Measurements from ENCODE around the gene DNAI1.

Gene DNAI1

DNA sequence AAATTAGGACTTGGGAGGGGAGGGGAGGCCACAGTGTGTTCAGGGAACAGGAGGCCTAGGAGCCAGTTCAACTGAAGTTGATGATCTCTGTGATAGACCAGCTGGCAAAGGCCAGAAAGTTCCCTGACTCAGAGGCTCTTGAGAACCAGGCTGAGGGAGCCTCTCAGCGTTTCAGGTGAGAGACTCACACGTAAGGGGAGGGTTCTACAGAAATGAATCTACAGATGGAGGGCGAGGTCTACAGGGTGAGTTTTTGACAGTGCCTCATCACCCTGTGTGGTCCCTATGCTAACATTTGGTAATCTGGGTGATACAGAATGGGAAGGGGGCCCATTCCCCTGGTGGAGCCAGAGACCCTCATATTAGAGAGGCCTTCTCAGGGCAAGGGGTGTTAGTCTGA, 32.2 kb downstream of the DNAI1 start:
- DNase-seq (ENCODE audit: low spot score): no peak

DNA sequence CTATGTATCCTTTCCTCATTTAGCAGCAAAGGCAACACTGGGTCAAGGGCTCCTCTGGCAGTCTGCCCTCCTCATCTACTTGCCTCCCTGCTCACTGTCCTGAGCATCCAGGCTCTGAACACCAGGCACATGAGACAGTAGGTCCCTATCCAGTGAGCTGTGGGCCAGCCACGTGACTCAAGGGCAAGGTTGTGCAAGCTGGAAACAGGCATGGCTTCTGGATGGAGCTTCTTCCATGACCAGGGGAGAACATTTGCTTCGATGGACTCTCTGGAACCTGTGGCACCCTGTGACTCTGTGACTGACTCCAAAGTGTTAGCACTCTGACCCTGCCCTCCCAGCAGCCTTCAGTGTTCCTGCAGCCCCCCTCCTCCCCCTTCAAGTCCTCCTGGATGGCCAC, 33.0 kb downstream of the DNAI1 start:
- DNase-seq (ENCODE audit: low spot score): no peak

DNA sequence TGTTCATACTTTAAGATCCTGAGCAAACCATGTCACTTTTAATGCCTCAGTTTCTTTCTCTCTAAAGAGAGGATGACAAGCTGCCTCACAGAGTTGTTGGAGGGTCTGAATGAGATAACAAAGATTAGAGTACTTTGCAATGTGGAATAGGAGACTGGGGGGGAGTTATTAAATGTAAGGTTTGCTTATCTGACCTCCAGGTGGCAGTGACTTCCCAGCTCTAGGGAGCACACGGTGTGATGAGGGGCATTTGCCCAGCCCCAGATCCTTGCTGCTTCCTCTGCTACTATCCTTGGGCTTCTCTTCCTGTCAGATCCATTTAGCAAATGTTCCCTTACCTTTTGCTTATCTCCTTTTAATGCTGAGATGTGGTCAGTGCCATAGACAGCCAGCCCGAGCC, 33.4 kb downstream of the DNAI1 start:
- DNase-seq (ENCODE audit: low spot score): no peak

DNA sequence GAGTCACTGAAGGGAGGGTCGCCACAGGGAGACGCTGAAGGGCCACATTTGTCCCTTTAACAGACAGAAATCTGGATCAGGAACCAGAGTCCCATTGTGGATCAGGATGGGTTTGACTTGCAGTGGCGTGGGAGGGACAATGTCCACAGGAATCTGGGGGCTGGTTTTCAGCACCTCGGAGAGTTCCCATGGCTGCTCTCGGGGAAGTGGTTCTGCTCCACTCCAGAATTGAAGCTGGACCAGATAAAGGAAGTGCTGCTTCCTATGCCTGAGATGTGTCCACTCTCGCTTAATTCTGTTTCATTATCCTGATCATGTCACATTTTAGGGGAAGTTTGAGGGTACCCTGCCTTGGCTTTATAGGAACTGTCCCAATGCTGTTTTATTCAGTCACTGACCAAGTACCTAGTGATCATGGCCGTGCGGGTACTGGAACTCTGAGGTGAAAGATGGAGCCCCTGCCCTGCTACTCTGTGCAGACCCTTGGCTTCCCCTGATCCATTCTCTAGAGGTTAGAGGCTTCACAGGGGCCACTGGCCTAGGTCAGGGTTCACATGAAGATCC, 35.4 kb downstream of the DNAI1 start:
- DNase-seq (ENCODE audit: low spot score): peak; percentile 31

DNA sequence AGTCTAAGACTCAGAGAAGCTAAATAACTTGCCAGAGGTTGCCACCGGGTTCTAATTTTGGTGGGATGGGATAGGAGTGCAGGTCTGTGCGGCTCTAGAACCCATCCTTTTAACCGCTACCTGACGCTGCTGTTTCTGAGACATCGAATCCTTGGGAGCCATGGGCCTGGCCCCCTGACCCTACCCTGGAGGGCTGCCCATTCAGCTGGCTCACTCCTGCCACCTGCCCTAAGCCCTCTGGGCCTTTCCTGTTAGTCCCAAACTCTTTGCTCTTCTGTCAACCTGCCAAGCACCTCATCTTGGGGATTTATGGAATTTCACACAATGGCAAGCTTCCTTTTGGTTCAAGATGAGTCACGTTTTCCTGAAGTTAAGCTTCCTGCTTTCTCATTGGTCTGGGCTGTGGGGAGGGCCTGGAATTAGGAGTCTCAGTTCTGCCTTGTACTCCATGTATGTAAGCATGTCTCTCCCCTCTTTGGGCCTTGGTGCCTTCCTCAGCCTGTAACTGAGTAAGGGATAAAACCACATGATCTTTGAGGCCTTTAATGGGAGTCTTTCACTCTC, 37.6 kb downstream of the DNAI1 start:
- no peak for DNase-seq (ENCODE audit: low spot score)

DNA sequence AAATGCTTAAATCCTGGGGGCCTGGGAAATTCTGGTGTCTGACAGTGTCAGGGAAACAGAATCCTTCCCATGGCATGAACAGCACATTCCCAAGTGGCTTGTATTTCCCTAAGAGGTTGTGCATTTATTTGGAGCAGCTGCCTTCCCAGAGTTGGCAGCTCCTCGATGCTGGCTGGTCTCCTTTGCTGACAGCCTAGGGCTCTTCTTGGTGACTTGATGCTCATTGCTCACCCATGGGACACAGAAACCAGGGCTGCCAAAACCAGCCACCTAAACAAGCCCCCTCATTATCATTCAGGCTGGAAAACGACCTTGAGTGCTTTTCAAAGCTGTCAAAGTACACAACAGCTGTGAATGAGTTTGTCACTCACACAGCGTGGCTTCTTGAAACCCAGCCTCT, 39.9 kb downstream of the DNAI1 start:
- no peak for DNase-seq (ENCODE audit: low spot score)

DNA sequence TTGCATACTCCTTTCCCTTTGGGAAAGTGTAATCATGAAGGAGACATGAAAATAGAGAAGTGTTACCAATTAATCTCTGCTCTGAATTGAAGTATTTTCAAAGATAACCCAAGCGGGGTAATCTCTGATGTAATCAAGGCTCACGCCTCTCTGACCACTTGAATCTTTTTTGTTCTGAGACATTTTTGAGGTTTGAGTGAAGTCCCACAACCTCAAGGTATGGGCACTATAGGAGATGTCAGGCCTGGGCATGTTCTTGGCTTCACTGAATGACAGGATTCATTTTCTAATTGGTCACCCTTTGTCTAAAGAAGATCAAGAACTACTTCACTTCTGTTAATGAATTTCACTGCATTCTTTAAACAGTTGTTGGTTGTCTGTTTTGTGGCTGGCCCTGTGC, 40.5 kb downstream of the DNAI1 start:
- no peak for DNase-seq (ENCODE audit: low spot score)

DNA sequence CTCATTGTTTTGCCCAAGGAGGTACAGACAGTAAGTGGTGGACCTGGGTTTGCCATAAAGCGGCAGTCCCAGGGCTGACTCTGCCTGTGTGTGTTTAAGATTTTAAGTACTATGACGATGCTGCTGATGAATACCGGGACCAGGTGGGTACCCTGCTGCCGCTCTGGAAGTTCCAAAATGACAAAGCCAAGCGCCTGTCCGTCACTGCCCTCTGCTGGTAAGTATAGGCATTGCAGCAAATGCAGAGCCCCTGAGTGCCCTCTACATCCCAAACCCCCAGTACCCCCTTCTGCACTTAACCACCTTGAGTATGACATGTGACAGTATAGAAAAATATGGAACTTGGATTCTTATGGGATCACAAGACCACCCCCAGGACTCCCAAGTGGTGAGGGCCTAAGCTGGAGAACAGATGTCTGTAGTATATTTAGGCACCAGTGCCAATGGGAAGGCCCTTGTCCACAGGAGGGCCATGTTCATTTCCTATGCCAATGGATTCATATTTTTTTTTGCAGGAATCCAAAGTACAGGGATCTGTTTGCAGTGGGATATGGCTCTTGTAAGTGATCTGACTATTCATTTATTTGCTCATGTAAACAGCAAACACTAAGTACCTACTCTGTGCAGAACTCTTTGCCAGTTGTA, 42.1 kb downstream of the DNAI1 start:
- DNase-seq (ENCODE audit: low spot score): peak; percentile 47

DNA sequence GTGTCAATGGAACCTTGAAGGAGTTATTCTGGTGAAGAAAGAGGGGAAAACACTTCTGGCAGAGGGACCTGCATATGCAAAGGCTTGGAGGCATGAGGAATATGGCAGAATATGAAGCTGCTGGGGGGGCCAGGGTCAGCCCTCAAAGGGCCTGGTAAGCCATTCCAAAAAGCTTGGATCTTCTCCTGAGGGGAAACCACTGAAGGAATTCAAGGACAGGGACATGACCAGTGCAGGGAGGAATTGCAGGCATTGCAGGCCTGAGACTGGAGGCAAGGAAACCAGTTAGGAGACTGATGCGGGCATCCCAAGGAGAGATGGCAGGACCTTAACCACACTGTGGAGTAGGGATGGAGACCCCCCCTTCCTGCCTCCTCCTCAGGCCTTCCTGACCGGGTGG, 42.8 kb downstream of the DNAI1 start:
- DNase-seq (ENCODE audit: low spot score): no peak

DNA sequence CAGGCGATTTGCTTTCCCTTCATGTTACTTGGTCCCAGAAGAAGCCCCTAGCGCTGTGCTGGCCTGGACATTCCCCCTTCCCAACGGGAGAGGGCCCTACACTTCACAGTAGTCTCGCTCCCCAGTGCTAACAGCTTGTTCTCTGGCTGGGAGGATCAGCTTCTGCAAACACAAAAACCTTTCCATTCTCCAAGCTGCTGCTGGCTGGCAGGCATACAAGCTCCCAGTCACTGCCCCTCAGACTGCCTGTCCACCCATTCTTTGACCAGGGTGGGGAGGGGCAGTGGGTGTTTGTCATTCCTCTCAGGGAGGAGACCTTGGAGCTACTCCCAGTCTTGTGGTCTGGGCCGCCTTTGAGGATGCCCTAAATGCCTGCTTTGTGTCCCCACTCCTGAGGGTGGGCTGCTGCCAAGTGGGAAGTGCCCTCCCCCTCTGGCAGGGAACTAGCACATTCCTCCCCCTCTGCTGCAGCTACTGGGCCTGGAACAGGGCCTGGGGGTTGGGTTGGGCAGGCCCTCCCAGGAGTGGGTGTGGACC, 43.4 kb downstream of the DNAI1 start:
- peak; percentile 58 for DNase-seq (ENCODE audit: low spot score)

DNA sequence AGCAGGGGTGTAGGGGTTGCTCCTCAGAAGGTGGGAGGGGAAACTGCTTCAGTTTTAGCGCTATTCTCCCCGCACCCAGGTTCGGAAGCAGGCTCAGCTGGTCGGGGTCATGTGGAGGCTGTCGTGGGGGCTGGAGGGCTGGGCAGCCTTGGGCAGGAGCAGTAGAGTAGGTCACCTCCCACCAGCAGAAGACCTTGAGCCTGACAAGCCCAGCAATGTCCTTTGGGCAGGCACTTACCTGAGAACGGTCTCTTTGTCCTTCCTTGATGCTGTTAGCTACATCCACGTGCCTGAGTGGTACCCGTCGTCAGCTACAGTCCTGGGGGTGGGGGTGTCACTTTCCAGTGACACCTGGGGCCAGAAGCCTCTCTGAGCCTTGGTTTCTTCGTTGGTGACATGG, 43.9 kb downstream of the DNAI1 start:
- no peak for DNase-seq (ENCODE audit: low spot score)

DNA sequence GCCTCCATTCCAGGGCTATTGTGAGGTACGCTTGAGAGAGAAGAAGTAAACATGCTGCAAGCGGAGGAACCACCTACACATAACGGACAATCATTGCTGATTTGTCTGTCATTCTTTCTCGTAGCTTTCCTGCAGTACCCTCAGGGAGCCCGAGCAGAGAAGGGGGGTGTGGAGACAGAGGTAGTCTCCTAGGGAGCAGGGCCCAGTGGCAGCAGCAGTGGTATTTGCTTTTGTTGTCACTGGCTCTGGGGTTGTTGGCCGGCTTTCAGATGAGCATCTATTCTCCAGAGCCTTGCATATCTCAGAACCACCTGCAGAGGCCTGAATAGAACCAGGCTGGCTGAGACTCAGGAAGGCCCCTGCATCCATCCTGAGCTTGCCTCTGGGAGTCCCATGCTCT, 44.3 kb downstream of the DNAI1 start:
- DNase-seq (ENCODE audit: low spot score): no peak

DNA sequence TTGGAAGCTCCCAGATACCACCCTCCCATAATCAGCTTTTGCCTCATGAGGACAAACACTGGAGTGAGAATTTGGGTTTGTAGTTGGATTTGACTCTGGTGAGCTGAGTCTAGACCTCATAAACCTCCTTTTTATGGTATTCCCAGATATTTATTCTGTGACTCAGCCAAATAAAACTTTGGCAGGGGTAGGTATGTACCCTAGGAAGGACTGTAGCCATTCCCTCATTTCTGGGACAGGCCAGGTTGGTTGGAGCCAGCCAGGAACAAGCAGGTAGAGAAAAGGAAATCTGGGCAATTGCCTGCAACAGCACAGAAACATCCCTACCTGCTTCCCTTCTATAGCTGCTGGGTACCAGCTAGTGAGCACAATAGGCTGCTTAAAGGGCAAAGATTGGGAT, 44.8 kb downstream of the DNAI1 start:
- peak; percentile 42 for DNase-seq (ENCODE audit: low spot score)

DNA sequence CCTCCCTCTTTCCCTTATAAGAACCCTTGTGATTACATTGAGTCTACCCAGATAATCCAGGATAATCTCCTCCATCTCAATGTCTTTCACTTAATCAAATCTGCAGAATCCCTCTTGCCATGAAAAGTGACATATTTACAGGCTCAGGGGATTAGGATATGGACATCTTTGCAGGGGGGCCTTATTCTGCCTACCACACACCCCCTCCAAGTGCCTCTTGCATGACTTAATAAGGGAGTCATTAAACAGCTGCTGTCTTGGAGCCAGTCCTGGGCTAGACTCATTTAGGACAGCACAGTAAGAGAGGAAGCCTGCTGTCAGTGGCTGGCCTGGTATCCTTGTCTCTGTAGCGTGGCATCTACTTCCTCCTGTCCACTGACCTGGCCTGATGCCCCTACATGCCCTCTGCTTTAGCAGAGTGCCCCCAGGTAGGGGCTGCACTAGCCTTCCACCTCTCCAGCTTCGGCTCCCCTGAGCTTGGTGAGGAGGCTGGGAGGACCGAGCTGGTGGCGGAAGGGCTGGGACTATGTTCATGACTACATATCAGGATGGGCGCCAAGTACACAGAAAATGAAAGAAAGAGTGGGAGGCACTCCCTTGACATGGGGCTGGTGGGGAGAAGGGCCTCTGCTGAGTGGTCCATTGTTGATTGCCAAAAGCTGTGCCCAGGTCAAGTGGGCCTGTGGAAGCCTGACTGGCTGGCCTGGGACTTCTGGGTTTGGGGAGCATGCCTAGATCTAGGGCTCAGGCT, 46.9 kb downstream of the DNAI1 start:
- DNase-seq (ENCODE audit: low spot score): no peak

DNA sequence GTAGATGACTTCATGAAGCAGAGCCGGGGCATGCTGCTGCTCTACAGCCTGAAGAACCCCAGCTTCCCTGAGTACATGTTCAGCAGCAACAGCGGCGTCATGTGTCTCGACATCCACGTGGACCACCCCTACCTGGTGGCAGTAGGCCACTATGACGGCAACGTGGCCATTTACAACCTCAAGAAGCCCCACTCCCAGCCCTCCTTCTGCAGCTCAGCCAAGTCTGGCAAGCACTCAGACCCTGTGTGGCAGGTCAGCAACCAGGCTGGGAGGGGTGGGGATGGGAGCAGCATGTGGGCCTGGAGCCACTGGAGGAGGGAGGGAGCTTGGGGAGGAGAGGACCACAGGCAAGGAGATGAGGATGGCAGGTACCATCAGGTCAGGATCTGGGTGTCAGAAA, 48.0 kb downstream of the DNAI1 start:
- no peak for DNase-seq (ENCODE audit: low spot score)

DNA sequence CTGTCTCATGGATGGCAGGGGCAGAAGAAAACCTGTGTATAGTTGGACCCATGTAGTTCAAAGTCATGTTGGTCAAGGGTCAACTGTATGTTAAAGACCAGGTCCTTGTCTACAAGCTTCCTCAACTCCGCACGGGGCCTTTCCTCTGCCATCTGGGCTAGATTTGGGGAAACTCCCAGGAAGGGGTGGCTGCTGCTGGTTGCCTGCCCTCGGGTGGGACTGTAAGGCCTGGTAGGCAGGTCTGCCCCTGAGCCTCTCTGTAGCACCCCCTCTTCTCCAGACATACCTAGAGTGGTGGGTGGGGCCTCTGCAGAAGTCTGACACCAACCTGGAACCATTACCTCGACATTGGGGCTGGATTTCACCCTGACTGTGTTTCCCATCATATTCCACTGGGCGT, 49.0 kb downstream of the DNAI1 start:
- no peak for DNase-seq (ENCODE audit: low spot score)

DNA sequence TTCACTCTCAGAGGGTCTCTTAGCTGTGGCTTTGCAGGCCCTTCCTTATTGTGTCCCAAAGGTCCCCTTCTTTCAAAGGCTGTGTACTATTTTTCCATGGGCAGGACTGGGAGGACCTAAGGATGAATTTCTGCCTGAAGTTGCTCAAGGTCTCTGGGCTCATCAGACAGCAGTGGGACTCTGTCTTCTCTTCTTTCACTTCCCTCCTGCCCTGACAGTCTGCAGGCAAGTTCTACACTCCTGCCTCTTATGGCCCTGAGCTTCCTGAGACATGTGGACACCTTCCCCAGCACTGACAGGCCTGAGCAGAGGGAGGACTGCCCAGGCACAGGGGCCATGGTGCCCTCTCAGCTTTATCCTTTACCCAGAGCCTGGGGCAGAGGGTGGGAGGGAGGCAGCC, 49.4 kb downstream of the DNAI1 start:
- DNase-seq (ENCODE audit: low spot score): no peak

DNA sequence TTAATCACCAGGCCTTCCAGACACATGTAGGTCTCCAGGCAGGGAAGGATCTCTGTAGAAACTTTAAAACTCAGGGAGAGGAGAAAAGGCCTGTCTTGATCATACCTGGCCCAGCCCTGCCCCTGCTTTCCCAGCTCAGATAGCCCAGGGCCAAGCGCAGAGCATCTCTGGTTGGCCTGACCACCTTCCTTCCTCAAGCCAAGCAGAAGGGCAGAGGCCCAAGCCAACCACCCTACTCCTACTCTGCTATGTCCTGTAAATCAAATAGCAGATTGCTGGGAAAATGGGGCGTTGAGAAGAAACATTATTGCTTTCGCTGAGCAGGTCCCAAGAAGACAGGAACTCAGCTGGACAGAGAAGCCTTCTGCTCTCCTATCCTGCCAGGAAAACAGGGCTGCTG, 49.9 kb downstream of the DNAI1 start:
- DNase-seq (ENCODE audit: low spot score): no peak

DNA sequence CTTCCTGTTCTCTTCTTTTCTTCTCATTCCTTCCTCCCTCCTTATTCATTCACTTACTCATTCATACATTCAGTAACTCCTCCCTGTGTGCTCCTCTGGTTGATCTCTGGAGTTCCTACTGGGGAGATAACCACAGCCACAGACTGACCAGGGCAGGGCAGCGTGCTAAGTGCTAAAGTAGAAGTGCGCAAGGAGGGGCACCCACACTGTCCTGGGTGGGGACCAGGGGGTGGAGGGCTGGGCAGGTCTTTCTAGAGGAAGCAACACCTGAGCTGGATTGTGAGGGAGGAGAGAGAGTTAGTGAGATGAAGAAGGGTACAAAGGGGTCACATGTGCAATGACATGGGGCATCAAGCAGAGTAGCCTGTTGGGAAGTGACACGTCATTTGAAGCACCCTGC, 50.3 kb downstream of the DNAI1 start:
- no peak for DNase-seq (ENCODE audit: low spot score)

DNA sequence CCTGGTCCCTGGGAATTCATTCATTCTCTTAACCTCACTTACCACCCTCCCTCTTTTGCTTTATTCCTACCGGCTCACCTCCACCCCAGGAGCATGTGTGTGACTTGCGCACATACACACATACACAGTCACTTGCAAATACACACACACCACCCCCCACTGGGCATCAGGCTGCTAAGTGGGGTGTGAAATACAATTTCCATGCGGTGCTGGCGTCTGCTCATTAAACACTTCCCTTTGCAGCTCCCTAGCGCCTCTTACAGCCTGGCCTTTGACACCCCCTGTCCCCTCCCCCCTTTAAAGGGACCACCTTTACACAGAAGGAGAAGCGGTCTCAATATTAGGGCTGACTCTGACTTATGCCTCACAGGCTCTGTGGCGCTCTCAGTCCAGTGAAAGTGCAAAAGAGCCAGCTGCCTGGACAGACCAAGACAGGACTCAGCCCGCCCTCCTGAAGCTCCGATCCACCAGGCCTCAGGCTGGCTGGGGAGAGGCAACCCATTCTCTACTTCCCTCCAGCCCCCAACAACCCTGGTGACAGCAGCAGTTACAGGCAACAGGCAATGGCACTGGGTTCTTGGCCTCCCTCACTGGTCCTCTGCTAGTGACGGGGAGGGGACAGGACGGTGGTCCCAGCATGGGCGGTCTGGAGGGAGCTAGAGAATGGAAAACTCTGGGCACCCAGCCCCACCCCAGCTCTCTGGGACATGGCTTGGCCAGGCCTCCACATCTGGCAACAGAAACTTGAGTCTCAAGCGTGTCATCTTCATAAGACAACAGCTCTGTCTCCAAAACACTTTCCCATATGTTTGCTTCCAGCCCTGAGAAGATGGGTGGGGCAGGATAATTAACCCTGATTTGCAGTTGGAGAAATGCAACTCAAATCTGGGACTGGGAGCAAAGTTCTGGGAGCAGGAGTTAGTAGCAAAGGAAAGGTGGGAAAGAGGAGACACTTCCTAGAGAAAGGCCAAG, 52.2 kb downstream of the DNAI1 start:
- no peak for DNase-seq (ENCODE audit: low spot score)

DNA sequence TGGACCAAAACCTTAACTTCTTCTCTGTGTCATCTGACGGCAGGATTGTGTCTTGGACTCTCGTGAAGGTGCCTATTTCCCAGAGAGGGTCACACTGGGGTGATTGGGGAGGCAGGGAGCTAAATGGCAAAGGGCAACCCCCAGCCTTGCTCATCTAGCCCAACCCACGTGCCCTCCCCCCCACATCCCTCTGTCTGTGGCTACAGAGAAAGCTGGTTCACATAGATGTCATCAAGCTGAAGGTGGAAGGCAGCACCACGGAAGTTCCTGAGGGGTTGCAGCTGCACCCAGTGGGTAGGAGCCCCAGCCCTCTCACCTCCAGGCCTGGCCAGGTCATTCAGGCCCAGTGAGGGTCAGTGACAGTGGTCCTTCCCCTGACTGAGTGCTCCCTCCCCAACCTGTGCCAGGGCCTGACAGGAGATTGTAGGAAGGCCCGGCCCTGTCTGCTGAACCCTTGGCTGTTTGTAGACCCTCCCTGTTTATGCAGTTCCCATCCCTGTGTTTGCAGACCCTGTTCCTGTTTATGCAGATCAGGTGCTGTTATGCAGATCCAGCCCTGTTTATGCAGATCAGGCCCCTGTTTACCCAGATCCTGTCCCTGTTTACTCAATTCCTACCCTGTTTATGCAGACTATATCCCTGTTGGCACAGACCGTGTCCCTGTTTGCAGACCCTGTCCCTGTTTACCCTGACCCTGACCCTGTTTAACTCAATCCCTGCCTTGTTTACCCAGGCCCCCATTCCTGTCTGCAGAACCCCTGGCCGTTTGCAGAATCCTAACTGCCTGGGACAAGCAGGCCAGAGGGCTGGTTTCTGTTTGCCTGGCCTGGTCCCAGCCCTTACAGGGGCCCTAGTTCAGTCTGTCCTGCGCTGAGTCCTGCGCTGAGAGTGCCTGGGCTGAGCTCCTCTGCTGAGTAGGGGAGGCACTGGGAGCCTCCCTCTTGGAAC, 53.8 kb downstream of the DNAI1 start:
- DNase-seq (ENCODE audit: low spot score): no peak

Measured in LoVo (cell line).